ENCODE data around the gene MRPL30.

DNA sequence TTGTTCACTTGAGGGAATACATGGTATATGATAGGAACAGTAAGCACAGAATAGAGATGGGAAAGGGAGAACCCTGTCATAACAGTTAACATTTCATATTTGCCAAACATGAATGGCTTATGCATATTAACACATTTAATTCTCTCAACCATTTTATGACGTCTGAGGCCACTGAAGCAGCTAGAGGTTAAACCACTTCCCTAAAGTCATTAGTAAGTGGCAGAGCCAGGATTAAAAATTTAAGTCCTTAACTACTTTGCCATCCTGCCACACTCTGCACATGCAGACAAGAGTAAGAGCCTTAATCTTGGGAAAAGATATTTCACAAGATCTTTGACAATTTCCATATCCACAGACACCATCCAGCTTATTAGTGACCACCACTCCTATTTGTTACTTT is 24.1 kb upstream of the MRPL30 start:
- TF ChIP-seq, protein P1, sequence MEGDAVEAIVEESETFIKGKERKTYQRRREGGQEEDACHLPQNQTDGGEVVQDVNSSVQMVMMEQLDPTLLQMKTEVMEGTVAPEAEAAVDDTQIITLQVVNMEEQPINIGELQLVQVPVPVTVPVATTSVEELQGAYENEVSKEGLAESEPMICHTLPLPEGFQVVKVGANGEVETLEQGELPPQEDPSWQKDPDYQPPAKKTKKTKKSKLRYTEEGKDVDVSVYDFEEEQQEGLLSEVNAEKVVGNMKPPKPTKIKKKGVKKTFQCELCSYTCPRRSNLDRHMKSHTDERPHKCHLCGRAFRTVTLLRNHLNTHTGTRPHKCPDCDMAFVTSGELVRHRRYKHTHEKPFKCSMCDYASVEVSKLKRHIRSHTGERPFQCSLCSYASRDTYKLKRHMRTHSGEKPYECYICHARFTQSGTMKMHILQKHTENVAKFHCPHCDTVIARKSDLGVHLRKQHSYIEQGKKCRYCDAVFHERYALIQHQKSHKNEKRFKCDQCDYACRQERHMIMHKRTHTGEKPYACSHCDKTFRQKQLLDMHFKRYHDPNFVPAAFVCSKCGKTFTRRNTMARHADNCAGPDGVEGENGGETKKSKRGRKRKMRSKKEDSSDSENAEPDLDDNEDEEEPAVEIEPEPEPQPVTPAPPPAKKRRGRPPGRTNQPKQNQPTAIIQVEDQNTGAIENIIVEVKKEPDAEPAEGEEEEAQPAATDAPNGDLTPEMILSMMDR (conservative IDR thresholded peaks at IDR 0.05): no peak
- TF ChIP-seq EZH2 (IDR thresholded peaks at IDR 0.05; ENCODE audit: low read depth): no peak

Measured in PC-9 (cell line).